SK-N-SH (cell line): ENCODE measurements around the gene ZNRD2. TPM values are rescaled to one million over a fixed set of nuclear protein-coding genes. Genes with fewer than 3 reads are reported as not detected.

Experiments
- CTCF ChIA-PET: fragments of 300-600, 350-600 bp; formaldehyde crosslinking; extraction: SDS; loops from one replicate; lab custom pipeline; 2021; lab: Yijun Ruan, JAX
- POLR2A ChIA-PET: fragments of 350-600 bp; sonication (Branson Sonifier 250); formaldehyde crosslinking; extraction: SDS; loops from one replicate; lab custom pipeline; 2020; ENCODE audit warnings: antibody characterized with exemption, inconsistent platforms; lab: Yijun Ruan, JAX
- DNase-seq: peaks from one replicate; pipeline ENCODE4 v3.0.0; 2012
- H2AFZ ChIP-seq: fragments of 200-600 bp; sonication (generic); 2 replicates; pipeline ENCODE4 v1.8.1; 2016; ENCODE audit warnings: antibody characterized with exemption, mild to moderate bottlenecking, low read depth
- H3F3A ChIP-seq: fragments of 200-600 bp; sonication (generic); replicated peaks from 2 replicates; pipeline ENCODE3; 2016; ENCODE audit warnings: antibody characterized with exemption, mild to moderate bottlenecking; ENCODE audit not compliant: insufficient read depth
- H3K27ac ChIP-seq, 2 experiments: fragments of 200-500 bp in 1 of 2; fragments of 200-600 bp in 1 of 2; sonication (Bioruptor generic) in 1 of 2; sonication (generic), shearing (Covaris generic) in 1 of 2; 2 replicates each; pipeline versions ENCODE4 v1.5.1 to v1.6.1; 2014 to 2016; ENCODE audit warnings: low read depth in 2 of 2, inconsistent platforms in 1 of 2, low read length in 1 of 2, mild to moderate bottlenecking in 1 of 2, mixed read lengths in 1 of 2
- H3K27me3 ChIP-seq: fragments of 200-600 bp; sonication (generic), shearing (Covaris generic); 2 replicates; pipeline ENCODE4 v1.6.1; 2016; ENCODE audit warnings: mixed run types; ENCODE audit not compliant: insufficient read depth
- H3K36me3 ChIP-seq, 2 experiments: fragments of 200-500 bp in 1 of 2; fragments of 200-600 bp in 1 of 2; sonication (Bioruptor generic) in 1 of 2; sonication (generic) in 1 of 2; replicated peaks in 1 of 2; 2 replicates each; pipeline versions ENCODE3 to v1.5.1; 2014 to 2016; ENCODE audit warnings: low read length in 1 of 2, mild to moderate bottlenecking in 1 of 2; ENCODE audit not compliant: insufficient read depth in 2 of 2, control insufficient read depth in 1 of 2
- H3K4me1 ChIP-seq, 2 experiments: fragments of 200-500 bp in 1 of 2; fragments of 200-600 bp in 1 of 2; sonication (Bioruptor generic) in 1 of 2; sonication (generic), shearing (Covaris generic) in 1 of 2; 2 replicates each; pipeline versions ENCODE4 v1.5.1 to v1.6.1; 2014 to 2016; ENCODE audit warnings: low read depth in 1 of 2, low read length in 1 of 2, mixed run types in 1 of 2; ENCODE audit not compliant: insufficient read depth in 2 of 2, control insufficient read depth in 1 of 2
- H3K4me2 ChIP-seq: fragments of 200-600 bp; sonication (generic), shearing (Covaris generic); 2 replicates; pipeline ENCODE4 v1.6.1; 2017; ENCODE audit warnings: mixed run types
- H3K4me3 ChIP-seq, 2 experiments: fragments of 200-500 bp in 1 of 2; fragments of 200-600 bp in 1 of 2; sonication (Bioruptor generic) in 1 of 2; sonication (generic), shearing (Covaris generic) in 1 of 2; 2 replicates each; pipeline versions ENCODE4 v1.5.1 to v1.8.1; 2014 to 2016; ENCODE audit warnings: low read depth in 2 of 2, inconsistent platforms in 1 of 2, low read length in 1 of 2, mild to moderate bottlenecking in 1 of 2, mixed read lengths in 1 of 2, moderate library complexity in 1 of 2
- H3K79me2 ChIP-seq: fragments of 200-600 bp; sonication (generic); 2 replicates; pipeline ENCODE4 v1.8.1; 2017; ENCODE audit warnings: mild to moderate bottlenecking; ENCODE audit not compliant: insufficient read depth
- H3K9ac ChIP-seq: fragments of 200-600 bp; sonication (generic); 2 replicates; pipeline ENCODE4 v1.6.1; 2017; ENCODE audit warnings: mixed run types
- H3K9me2 ChIP-seq: fragments of 200-600 bp; sonication (generic); 2 replicates; pipeline ENCODE4 v1.6.1; 2017; ENCODE audit warnings: mixed run types
- H3K9me3 ChIP-seq: fragments of 200-600 bp; sonication (generic); 2 replicates; pipeline ENCODE4 v1.6.1; 2017; ENCODE audit warnings: mixed run types, mild to moderate bottlenecking, moderate library complexity
- H4K20me1 ChIP-seq: fragments of 200-600 bp; sonication (generic); 2 replicates; pipeline ENCODE4 v1.6.1; 2017; ENCODE audit warnings: mild to moderate bottlenecking, mixed run types; ENCODE audit not compliant: insufficient read depth
- EP300 ChIP-seq, 2 experiments: IDR thresholded peaks; 2 replicates each; pipeline versions ENCODE4 v1.4.0 to v1.6.1; 2012; ENCODE audit warnings: borderline replicate concordance in 1 of 2, low read depth in 1 of 2, low read length in 1 of 2
- FOXJ3 ChIP-seq: sonication (generic); formaldehyde crosslinking; IDR thresholded peaks from 2 replicates; pipeline ENCODE4 v1.5.1; 2020; ENCODE audit warnings: mild to moderate bottlenecking, missing genetic modification reagents
- FOXM1 ChIP-seq: IDR thresholded peaks from 2 replicates; pipeline ENCODE4 v1.4.0; 2012; ENCODE audit warnings: low read depth, mild to moderate bottlenecking
- MEF2A ChIP-seq: IDR thresholded peaks from 2 replicates; pipeline ENCODE4 v1.4.0; 2012; ENCODE audit warnings: low read depth, borderline replicate concordance
- NRF1 ChIP-seq: IDR thresholded peaks from 2 replicates; pipeline ENCODE4 v1.6.1; 2012; ENCODE audit warnings: low read depth, mild to moderate bottlenecking, low read length
- POLR2AphosphoS5 ChIP-seq: IDR thresholded peaks from 2 replicates; pipeline ENCODE4 v1.6.1; 2012; ENCODE audit warnings: low read depth, low read length
- RCOR1 ChIP-seq: fragments of 150-350 bp; IDR thresholded peaks from 2 replicates; pipeline ENCODE4 v1.6.1; 2017; ENCODE audit warnings: antibody characterized with exemption, low read length
- SIN3A ChIP-seq: IDR thresholded peaks from 2 replicates; pipeline ENCODE4 v1.6.1; 2012; ENCODE audit warnings: low read depth, mild to moderate bottlenecking, low read length, moderate library complexity, borderline replicate concordance
- TAF1 ChIP-seq: IDR thresholded peaks from 2 replicates; pipeline ENCODE4 v1.6.1; 2012; ENCODE audit warnings: low read depth, mild to moderate bottlenecking, low read length, moderate library complexity, borderline replicate concordance
- YY1 ChIP-seq: IDR thresholded peaks from 2 replicates; pipeline ENCODE4 v1.4.0; 2012; ENCODE audit warnings: low read depth, mild to moderate bottlenecking
- WGBS: methylation state at CpG from one replicate; pipeline ENCODE4 v1.1.6; 2017; ENCODE audit warnings: low lambda C conversion rate; 5-methylcytosine and 5-hydroxymethylcytosine counted together
- polyA plus RNA-seq, 3 experiments: library from polyadenylated mRNA; depleted of rRNA; stranded (reverse); fragments of >200 nt; gene quantifications; 2 replicates each; pipeline ENCODE4 v1.2.3, GENCODE V29; 2012
- TF ChIP-seq, protein P1 (sequence below): fragments of 150-350 bp; IDR thresholded peaks from 2 replicates; pipeline ENCODE4 v1.6.1; 2017; ENCODE audit warnings: antibody characterized with exemption, low read length, low read depth, borderline replicate concordance
- TF ChIP-seq, protein P2 (sequence below): IDR thresholded peaks from 2 replicates; pipeline ENCODE4 v1.4.0; 2012; ENCODE audit warnings: low read depth, borderline replicate concordance
- TF ChIP-seq, protein P3 (sequence below): IDR thresholded peaks from 2 replicates; pipeline ENCODE4 v1.4.0; 2012; ENCODE audit warnings: low read depth

Gene ZNRD2
- polyA plus RNA-seq, 1 of the 3 experiments (the other 2 are of a cell fraction), result 78.1 TPM

DNA sequence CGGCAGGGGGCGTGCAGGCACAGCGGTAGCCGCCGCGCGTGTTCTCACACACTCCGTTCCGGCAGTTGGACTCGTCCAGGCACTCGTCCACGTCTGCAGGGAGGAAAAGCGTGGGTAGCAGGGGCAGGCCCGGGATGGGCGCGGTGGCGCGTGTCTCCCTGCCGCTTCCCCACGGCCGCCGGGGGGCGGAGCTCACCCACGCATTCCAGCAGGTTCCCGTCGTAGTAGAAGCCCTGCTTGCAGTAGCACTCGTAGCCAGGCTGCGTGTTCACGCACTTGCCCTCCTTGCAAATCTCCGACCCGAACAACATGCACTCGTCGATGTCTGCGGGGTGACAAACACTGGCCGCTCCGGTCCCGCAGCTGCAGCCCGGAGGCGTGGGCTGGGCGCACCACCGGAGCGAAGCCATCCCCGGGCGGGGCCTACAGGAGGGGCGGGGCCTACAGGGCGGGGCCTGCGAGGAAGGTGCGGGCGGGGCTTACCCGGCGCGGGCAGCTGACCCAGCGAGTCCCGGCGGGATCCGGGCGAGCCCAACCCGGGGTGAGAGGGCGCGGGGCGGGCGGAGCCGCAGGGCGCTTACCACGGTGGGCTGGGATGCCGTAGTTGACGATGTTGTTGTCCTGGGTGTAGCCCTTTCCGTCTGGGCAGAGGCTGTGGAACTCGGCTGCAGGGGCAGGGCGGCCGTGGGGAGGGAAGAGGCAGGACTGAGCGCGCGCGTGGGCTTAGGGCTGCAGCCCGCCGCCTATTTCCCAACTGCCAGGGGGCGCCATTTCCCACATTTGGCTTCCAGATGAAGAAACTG, 29.8 kb upstream of the ZNRD2 start (continued):
- TF ChIP-seq, protein P1, sequence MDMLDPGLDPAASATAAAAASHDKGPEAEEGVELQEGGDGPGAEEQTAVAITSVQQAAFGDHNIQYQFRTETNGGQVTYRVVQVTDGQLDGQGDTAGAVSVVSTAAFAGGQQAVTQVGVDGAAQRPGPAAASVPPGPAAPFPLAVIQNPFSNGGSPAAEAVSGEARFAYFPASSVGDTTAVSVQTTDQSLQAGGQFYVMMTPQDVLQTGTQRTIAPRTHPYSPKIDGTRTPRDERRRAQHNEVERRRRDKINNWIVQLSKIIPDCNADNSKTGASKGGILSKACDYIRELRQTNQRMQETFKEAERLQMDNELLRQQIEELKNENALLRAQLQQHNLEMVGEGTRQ, result no peak
- peak; percentile 23; the same call in 1 of the 2 replicates for TF ChIP-seq POLR2AphosphoS5
- 0 out of 2 replicates have a peak, but pooled peaks have one; percentile 12 for TF ChIP-seq FOXJ3 (CRISPR knock-in tag)
- TF ChIP-seq, all 33 proteins: peak for 9

DNA sequence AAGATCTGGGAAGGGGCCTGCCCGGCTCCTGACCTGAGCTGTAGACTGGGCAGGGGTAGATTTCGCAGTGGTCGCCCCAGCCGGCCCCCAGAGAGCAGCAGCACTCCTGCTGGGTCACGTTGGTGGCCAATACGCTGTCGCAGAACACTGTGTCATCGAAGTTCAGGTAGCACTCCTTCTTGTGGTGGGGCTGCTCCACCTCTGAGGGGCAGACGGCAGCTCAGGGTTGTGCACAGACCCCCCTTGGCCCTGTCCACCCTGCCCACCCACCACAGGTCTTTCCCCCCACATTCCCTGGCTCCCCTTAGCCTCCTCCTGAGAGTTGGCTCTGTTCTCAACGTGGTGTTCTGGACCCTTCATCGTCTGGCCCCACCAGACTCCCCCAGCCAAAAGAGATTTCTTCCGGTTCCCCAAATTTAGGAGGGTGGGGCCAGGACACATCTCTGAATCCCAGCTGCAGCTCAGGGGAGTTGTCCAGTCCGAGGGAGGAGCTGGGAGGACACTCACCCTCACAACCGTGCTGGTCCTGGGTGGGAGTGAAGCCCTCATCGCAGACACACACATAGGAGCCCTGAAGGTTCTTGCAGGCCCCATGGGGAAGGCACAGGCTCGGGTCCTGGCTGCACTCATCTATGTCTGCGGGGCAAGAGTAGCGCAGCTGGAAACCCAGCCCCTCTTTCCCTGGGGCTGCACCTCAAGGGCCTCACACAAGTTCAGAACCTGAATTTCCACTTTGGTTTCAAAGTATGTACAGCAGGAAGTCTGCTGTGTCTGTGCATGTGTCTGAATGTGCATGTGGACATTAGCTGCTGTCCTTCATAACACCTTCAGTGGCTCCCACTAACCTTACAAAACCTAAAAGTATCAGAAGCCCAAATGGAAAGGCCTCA, 28.9 kb upstream of the ZNRD2 start:
- Histone ChIP-seq H3K9me2 (no peaks in the 10 kb centered on the region), H3K36me3 (peaks cover 0 to 48% of the 10 kb centered on the region in 2 experiments), H3K27me3 (no peaks in the 10 kb centered on the region), H3K4me1 (peaks cover 4 to 12% of the 10 kb centered on the region in 2 experiments; a peak in 1 of 4 replicates), H3F3A (peaks cover 42% of the 10 kb centered on the region), H4K20me1 (peaks cover 20% of the 10 kb centered on the region), H3K79me2 (no peaks in the 10 kb centered on the region), H3K4me2 (peak overlapping the region; percentile 71), H3K4me3 (peak overlapping the region; percentile 43 to 49; a peak in 3 of 4 replicates), H2AFZ (no peak overlapping the region), H3K9me3 (no peaks in the 10 kb centered on the region), H3K9ac (no peak overlapping the region), H3K27ac (peak overlapping the region; percentile 29 to 81)
- CTCF ChIA-PET, result interaction anchor here (0.6 to 13.1 kb wide), 33 partner anchors 9 to 406 kb away, joined by 3 to 295 read pairs (median 5); partner anchors contain the start of genes EHBP1L1, FAM89B, KCNK7 and LTBP3
- TF ChIP-seq YY1 (no peak), NRF1 (no peak)
- POLR2A ChIA-PET, result interaction anchor here (0.7 to 1.6 kb wide), 7 partner anchors 11 to 97 kb away, joined by 3 to 7 read pairs (median 4); partner anchors contain the start of genes PCNX3, SIPA1 and ZNRD2
- no peak for DNase-seq
- 57% methylated on average over 5 of the region's 18 CpGs for whole genome bisulfite sequencing

DNA sequence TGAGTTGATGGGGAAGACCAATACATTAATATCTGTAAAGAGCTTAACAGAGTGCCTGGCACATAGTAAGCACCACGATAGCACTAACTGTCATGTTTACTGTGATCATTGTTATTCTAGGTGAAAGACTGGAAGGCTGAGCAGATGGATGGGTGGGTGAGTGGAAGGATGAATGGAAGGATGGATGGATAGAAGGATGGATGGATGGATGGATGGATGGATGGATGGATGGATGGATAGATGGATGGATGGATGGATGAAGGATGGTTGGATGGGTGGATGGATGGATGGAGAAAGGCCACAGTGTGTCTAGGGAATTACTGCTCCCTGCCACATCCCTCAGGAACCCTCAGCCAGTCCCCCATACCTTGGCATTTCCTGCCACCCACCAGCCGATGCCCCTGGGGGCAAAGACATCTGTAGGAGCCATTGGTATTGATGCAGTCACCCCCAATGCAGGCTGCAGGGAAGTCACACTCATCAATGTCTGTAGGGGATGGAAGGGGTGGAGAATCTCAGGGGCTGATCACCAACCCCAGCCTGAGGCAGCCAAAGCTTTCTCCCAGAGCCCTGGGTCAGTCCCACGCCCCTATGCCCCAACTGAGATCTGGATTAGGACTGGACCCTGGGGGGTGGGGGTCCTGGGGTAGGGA, 27.4 kb upstream of the ZNRD2 start:
- H3K36me3 ChIP-seq, result peaks cover 0 to 49% of the 10 kb centered on the region in 2 experiments
- no peak overlapping the region for H3K27ac ChIP-seq
- H3K9me3 ChIP-seq, result no peaks in the 10 kb centered on the region
- WGBS, result 80% methylated on average over 2 of the region's 3 CpGs
- no peaks in the 10 kb centered on the region for H3K9me2 ChIP-seq
- H3K4me3 ChIP-seq, result no peak overlapping the region
- no peak overlapping the region for H2AFZ ChIP-seq
- CTCF ChIA-PET, result interaction anchor here (4.7 to 13.1 kb wide), 4 partner anchors 8 to 28 kb away, joined by 53 to 295 read pairs (median 78); partner anchors contain the start of genes EHBP1L1, FAM89B, SCYL1 and ZNRD2
- TF ChIP-seq, protein P2, sequence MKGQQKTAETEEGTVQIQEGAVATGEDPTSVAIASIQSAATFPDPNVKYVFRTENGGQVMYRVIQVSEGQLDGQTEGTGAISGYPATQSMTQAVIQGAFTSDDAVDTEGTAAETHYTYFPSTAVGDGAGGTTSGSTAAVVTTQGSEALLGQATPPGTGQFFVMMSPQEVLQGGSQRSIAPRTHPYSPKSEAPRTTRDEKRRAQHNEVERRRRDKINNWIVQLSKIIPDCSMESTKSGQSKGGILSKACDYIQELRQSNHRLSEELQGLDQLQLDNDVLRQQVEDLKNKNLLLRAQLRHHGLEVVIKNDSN, result no peak
- no peak for TF ChIP-seq RCOR1
- no peak for TF ChIP-seq SIN3A
- TF ChIP-seq YY1, result no peak
- TF ChIP-seq TAF1, result no peak
- TF ChIP-seq, protein P3, sequence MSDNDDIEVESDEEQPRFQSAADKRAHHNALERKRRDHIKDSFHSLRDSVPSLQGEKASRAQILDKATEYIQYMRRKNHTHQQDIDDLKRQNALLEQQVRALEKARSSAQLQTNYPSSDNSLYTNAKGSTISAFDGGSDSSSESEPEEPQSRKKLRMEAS, result no peak
- TF ChIP-seq MEF2A, result no peak
- TF ChIP-seq FOXM1, result no peak
- no peak for TF ChIP-seq EP300 (IDR thresholded peaks at IDR 0.05; ENCODE audit: borderline replicate concordance in 1 of 2, low read depth in 1 of 2, low read length in 1 of 2)
- H3K79me2 ChIP-seq, result no peaks in the 10 kb centered on the region
- no peak overlapping the region for H3K9ac ChIP-seq
- peaks cover 33% of the 10 kb centered on the region for H3F3A ChIP-seq
- peaks cover 4 to 12% of the 10 kb centered on the region in 2 experiments; a peak in 1 of 4 replicates for H3K4me1 ChIP-seq
- H4K20me1 ChIP-seq, result peaks cover 15% of the 10 kb centered on the region
- no peak overlapping the region for H3K4me2 ChIP-seq
- DNase-seq, result no peak
- H3K27me3 ChIP-seq, result no peaks in the 10 kb centered on the region
- POLR2A ChIA-PET, result no interaction called here
